NOMO-1 treated with DMSO at 0.1 percent for 48 hours (cell line): Measurements from ENCODE around the gene RNF213.

Experiments used
- DNase-seq: peaks from one replicate; lab custom pipeline; 2025; ENCODE audit not compliant: unreplicated experiment; lab: John Stamatoyannopoulos, UW

RNF213 gene

GRCh38 chr17:80445007-80445725 is 184.5 kb downstream of the RNF213 start:
- no peak for DNase-seq

- no peak for DNase-seq
These were observed 185.1 kb downstream of the RNF213 start for GRCh38 chr17:80445726-80446110.

GRCh38 chr17:80446645-80447405 is 186.2 kb downstream of the RNF213 start:
- DNase-seq: no peak

DNA sequence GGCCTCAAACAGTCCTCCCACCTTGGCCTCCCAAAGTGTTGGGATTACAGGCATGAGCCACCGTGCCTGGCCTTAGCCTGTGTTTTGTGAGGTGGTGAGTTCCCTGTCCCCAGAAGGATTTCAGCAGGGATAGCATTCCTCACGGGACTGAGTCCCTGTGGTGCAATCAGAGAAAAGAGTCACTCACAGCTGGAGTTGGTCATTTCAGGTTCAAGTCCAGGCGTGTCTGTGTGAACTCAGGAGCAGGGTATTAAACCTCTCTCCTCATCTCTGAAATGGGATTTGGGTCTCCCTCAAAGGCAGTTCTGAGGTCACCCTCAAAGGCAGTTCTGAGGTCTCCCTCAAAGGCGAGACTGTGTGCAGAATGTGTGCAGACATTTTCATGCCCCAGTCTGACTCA is 187.1 kb downstream of the RNF213 start:
- DNase-seq: no peak
